Measurements from ENCODE around the gene AKAP1. TPM values are rescaled to one million over a fixed set of nuclear protein-coding genes. Genes with fewer than 3 reads are reported as not detected.

The AKAP1 gene
- total RNA-seq, 1 experiment from 2014 or later, result 73.1 TPM

DNA sequence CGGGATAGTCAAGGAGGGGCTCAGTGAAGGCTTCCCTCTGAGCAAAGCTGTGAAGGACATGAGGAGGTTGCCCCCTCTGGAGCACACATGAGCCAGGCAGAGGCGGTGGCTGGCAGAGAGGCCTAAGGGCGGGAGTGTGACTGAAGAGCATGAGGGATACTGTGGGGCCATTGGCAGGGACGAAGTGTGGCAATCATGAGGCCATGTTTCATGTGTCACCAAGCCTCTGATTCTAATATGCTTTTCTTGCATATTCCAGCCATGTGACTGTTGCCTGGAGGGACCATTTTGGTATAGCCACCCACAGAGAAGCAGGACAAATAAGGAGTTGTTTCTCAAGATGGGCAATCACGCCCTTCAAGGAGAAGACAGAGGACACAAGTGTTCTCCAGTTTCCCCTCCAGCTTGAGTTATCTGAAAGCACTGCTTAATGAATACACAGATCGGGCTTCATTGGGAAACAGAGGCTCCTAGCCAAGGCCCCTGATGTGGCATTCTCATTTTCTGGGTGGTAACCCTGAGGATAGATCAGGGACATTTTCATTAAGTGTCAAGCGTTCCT is 68.0 kb downstream of the AKAP1 start:
- Histone ChIP-seq H2AFZ (ENCODE audit: low read length) (no peak overlapping the region), H3K36me3 (ENCODE audit: low read depth, low read length) (no peaks in the 10 kb centered on the region), H3F3A (ENCODE audit: low read length, unreplicated experiment) (no peaks in the 10 kb centered on the region), H4K20me1 (ENCODE audit: low read length) (no peaks in the 10 kb centered on the region), H3K27me3 (ENCODE audit: low read length) (peaks cover 18% of the 10 kb centered on the region; the same call in 1 of the 2 replicates), H3K9ac (ENCODE audit: low read length) (no peak overlapping the region), H3K79me2 (ENCODE audit: low read length) (no peaks in the 10 kb centered on the region), H3K4me3 (ENCODE audit: low read length) (no peak overlapping the region), H3K4me1 (ENCODE audit: insufficient read depth, low read length) (no peaks in the 10 kb centered on the region), H3K9me2 (replicated peaks; ENCODE audit: low read length) (no peaks in the 10 kb centered on the region), H3K9me3 (ENCODE audit: low read length) (peaks cover 5% of the 10 kb centered on the region; the same call in 1 of the 2 replicates), H3K27ac (ENCODE audit: low read length) (no peak overlapping the region), H3K4me2 (ENCODE audit: low read length) (no peak overlapping the region)
- TF ChIP-seq EZH2phosphoT487 (IDR thresholded peaks at IDR 0.05; ENCODE audit: borderline replicate concordance, low read length), result no peak
- TF ChIP-seq, protein P1, sequence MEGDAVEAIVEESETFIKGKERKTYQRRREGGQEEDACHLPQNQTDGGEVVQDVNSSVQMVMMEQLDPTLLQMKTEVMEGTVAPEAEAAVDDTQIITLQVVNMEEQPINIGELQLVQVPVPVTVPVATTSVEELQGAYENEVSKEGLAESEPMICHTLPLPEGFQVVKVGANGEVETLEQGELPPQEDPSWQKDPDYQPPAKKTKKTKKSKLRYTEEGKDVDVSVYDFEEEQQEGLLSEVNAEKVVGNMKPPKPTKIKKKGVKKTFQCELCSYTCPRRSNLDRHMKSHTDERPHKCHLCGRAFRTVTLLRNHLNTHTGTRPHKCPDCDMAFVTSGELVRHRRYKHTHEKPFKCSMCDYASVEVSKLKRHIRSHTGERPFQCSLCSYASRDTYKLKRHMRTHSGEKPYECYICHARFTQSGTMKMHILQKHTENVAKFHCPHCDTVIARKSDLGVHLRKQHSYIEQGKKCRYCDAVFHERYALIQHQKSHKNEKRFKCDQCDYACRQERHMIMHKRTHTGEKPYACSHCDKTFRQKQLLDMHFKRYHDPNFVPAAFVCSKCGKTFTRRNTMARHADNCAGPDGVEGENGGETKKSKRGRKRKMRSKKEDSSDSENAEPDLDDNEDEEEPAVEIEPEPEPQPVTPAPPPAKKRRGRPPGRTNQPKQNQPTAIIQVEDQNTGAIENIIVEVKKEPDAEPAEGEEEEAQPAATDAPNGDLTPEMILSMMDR (conservative IDR thresholded peaks at IDR 0.05; ENCODE audit: low read depth, low read length), result no peak
- no peak for TF ChIP-seq EZH2 (IDR thresholded peaks at IDR 0.05; ENCODE audit: low read length, unreplicated experiment)
- DNase-seq (no peak), ATAC-seq (no peak)
- POLR2A ChIA-PET (ENCODE audit: unreplicated experiment), result no interaction called here
- intact Hi-C loops (cut with micrococcal nuclease), result no loop called here
- CTCF ChIA-PET, result no interaction called here
- BruUV-seq (replicated peaks), result no TSS peak

DNA sequence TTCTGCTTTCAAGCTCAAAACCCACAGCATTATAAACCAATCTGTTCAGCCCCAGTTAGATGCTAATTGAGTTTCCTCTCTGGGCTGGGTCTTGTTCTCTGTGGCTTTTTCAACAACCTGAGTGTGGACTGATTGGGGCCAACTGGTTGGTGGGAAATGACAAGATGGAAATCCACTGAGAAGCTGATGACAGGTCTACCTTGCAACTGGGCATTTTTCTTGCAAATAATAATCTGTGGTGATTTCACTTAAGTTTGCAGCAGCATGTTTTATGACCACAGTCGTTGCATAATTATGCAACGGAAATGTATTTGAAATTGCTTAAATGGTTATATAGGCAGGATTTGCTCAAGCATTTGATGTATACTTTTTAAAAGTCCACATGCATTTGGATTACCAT is 69.9 kb downstream of the AKAP1 start:
- CTCF ChIA-PET, result no interaction called here
- BruUV-seq (replicated peaks), result no TSS peak

DNA sequence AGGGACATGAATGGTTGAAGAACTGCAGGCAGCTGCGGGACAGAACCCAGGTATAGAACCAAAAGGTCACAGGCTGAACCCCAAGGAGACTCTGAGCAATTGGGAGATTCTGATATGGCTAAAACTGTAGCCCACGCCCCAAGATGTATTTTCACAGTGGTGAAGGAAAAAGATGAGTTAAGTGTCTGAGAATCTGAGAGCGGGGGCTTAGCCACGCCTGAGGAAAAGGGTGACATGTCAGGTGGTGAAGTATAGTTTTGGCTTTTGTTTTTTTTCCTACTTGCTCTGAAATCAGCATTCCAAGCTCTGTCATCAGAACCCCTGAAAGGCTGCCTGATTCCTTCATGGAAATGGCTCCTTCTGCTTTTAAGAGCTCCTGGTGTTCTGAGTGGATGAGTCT is 73.3 kb downstream of the AKAP1 start:
- intact Hi-C loops (cut with micrococcal nuclease), result no loop called here
- no TSS peak for BruUV-seq (replicated peaks)
- TF ChIP-seq EZH2 (IDR thresholded peaks at IDR 0.05; ENCODE audit: low read length, unreplicated experiment) (no peak), EZH2phosphoT487 (IDR thresholded peaks at IDR 0.05; ENCODE audit: borderline replicate concordance, low read length) (no peak)
- TF ChIP-seq, protein P1 (conservative IDR thresholded peaks at IDR 0.05; ENCODE audit: low read depth, low read length), result no peak
- Histone ChIP-seq H3K4me2 (ENCODE audit: low read length) (no peak overlapping the region), H3K4me3 (ENCODE audit: low read length) (no peak overlapping the region), H3K4me1 (ENCODE audit: insufficient read depth, low read length) (no peaks in the 10 kb centered on the region), H4K20me1 (ENCODE audit: low read length) (no peaks in the 10 kb centered on the region), H3F3A (ENCODE audit: low read length, unreplicated experiment) (no peaks in the 10 kb centered on the region), H3K27ac (ENCODE audit: low read length) (no peak overlapping the region), H3K36me3 (ENCODE audit: low read depth, low read length) (no peaks in the 10 kb centered on the region), H3K27me3 (ENCODE audit: low read length) (no peaks in the 10 kb centered on the region), H3K9me3 (ENCODE audit: low read length) (0 out of 2 replicates have a peak, but pooled peaks cover 4% of the 10 kb centered on the region), H3K9me2 (replicated peaks; ENCODE audit: low read length) (no peaks in the 10 kb centered on the region), H2AFZ (ENCODE audit: low read length) (no peak overlapping the region), H3K9ac (ENCODE audit: low read length) (no peak overlapping the region), H3K79me2 (ENCODE audit: low read length) (no peaks in the 10 kb centered on the region)
- ChIA-PET CTCF (no interaction called here), POLR2A (ENCODE audit: unreplicated experiment) (no interaction called here)
- DNase-seq (no peak), ATAC-seq (no peak)

More for the DNA sequence above, 69.9 kb downstream of the AKAP1 start:
- Histone ChIP-seq H3K4me3 (ENCODE audit: low read length) (no peak overlapping the region), H3K9me3 (ENCODE audit: low read length) (peaks cover 5% of the 10 kb centered on the region; the same call in 1 of the 2 replicates), H3K4me1 (ENCODE audit: insufficient read depth, low read length) (no peaks in the 10 kb centered on the region), H3K27ac (ENCODE audit: low read length) (no peak overlapping the region), H3F3A (ENCODE audit: low read length, unreplicated experiment) (no peaks in the 10 kb centered on the region), H3K4me2 (ENCODE audit: low read length) (no peak overlapping the region), H4K20me1 (ENCODE audit: low read length) (no peaks in the 10 kb centered on the region), H3K27me3 (ENCODE audit: low read length) (0 out of 2 replicates have a peak, but pooled peaks cover 3% of the 10 kb centered on the region), H3K9me2 (replicated peaks; ENCODE audit: low read length) (no peaks in the 10 kb centered on the region), H3K79me2 (ENCODE audit: low read length) (no peaks in the 10 kb centered on the region), H3K9ac (ENCODE audit: low read length) (no peak overlapping the region), H2AFZ (ENCODE audit: low read length) (no peak overlapping the region), H3K36me3 (ENCODE audit: low read depth, low read length) (no peaks in the 10 kb centered on the region)
- no peak for ATAC-seq
- TF ChIP-seq EZH2phosphoT487 (IDR thresholded peaks at IDR 0.05; ENCODE audit: borderline replicate concordance, low read length), result no peak
- no peak for TF ChIP-seq EZH2 (IDR thresholded peaks at IDR 0.05; ENCODE audit: low read length, unreplicated experiment)
- TF ChIP-seq, protein P1 (conservative IDR thresholded peaks at IDR 0.05; ENCODE audit: low read depth, low read length), result no peak
- intact Hi-C loops (cut with micrococcal nuclease), result no loop called here
- no peak for DNase-seq
- POLR2A ChIA-PET (ENCODE audit: unreplicated experiment), result no interaction called here
